GM13977 (cell line): Measurements from ENCODE around the gene PKD2L1.

Source experiments
- DNase-seq: peaks from one replicate; pipeline ENCODE4 v3.0.0; 2012; ENCODE audit warnings: low spot score
- in situ Hi-C: fragments of 300-500 bp; cut with MboI; formaldehyde crosslinking; loops from one replicate; pipeline ENCODE4 v1.12.0; 2022; ENCODE audit warnings: low sequenced_read_pairs, low pct_unique_long_range_greater_than_20kb, mixed read lengths, inconsistent platforms; ENCODE audit not compliant: unreplicated experiment
- TF ChIP-seq, protein P1 (sequence below): IDR thresholded peaks from 2 replicates; pipeline ENCODE4 v1.5.1; 2012; ENCODE audit warnings: mild to moderate bottlenecking, control low read depth; ENCODE audit not compliant: insufficient read depth; ENCODE audit errors: extremely low read depth, missing control alignments

Gene PKD2L1

DNA sequence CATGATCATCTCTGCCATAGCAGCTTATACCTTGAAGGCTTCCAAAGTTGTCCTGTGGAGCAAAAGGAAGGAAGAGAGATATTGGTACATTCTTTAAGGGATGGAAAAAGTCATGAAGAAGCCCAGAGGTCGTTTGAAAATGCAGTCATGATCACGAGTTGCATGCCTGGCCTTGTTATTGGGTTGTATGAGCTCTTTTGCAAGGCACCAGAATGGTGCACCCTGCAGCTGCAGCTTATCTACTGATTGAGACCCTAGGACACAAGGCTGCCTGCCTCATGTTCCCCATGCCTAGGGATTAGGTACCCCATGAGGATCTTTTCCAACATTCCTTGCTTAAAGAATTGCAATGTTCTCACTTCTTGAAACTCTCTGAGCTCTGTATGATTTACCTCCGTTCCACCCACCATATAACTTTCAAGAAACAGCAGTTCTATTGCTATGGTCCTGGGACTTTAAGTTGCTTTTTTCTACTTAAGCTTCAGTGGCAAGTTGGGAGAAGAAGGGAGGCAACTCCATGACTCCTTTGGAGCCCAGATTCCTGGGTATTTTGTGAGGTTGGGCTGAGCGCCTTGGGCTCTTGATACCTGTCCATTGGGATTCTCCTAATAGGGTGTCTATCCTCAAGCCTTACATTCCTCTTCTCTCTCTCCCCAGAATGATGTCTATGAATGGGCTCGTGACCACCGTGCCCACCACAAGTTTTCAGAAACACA, 23.9 kb upstream of the PKD2L1 start:
- in situ Hi-C loops = no loop called here
- TF ChIP-seq, protein P1, sequence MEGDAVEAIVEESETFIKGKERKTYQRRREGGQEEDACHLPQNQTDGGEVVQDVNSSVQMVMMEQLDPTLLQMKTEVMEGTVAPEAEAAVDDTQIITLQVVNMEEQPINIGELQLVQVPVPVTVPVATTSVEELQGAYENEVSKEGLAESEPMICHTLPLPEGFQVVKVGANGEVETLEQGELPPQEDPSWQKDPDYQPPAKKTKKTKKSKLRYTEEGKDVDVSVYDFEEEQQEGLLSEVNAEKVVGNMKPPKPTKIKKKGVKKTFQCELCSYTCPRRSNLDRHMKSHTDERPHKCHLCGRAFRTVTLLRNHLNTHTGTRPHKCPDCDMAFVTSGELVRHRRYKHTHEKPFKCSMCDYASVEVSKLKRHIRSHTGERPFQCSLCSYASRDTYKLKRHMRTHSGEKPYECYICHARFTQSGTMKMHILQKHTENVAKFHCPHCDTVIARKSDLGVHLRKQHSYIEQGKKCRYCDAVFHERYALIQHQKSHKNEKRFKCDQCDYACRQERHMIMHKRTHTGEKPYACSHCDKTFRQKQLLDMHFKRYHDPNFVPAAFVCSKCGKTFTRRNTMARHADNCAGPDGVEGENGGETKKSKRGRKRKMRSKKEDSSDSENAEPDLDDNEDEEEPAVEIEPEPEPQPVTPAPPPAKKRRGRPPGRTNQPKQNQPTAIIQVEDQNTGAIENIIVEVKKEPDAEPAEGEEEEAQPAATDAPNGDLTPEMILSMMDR = no peak
- DNase-seq = no peak

GRCh38 chr10:100350914-100351485, 21.0 kb upstream of the PKD2L1 start:
- in situ Hi-C loops = no loop called here
- DNase-seq = no peak
- TF ChIP-seq, protein P1 = no peak

GRCh38 chr10:100349672-100350071, 19.6 kb upstream of the PKD2L1 start:
- DNase-seq = no peak
- in situ Hi-C loops = loop anchor here (10.0 kb wide), 1 partner anchor 85 kb away; no protein-coding TSS in a partner anchor
- TF ChIP-seq, protein P1 = no peak

- TF ChIP-seq, protein P1 = no peak
- no peak for DNase-seq
- in situ Hi-C loops = loop anchor here (10.0 kb wide), 1 partner anchor 86 kb away; no protein-coding TSS in a partner anchor
These were observed 19.1 kb upstream of the PKD2L1 start for GRCh38 chr10:100349087-100349486.

- DNase-seq = no peak
- TF ChIP-seq, protein P1 = no peak
- in situ Hi-C loops = loop anchor here (10.0 kb wide), 1 partner anchor 86 kb away; no protein-coding TSS in a partner anchor
These were observed 18.4 kb upstream of the PKD2L1 start for GRCh38 chr10:100348389-100348927.

- TF ChIP-seq, protein P1 = no peak
- in situ Hi-C loops = loop anchor here (10.0 kb wide), 1 partner anchor 87 kb away; no protein-coding TSS in a partner anchor
- no peak for DNase-seq
These were observed 17.7 kb upstream of the PKD2L1 start for GRCh38 chr10:100347568-100348195.
